Measurements from ENCODE around the gene DYRK3.

DNA sequence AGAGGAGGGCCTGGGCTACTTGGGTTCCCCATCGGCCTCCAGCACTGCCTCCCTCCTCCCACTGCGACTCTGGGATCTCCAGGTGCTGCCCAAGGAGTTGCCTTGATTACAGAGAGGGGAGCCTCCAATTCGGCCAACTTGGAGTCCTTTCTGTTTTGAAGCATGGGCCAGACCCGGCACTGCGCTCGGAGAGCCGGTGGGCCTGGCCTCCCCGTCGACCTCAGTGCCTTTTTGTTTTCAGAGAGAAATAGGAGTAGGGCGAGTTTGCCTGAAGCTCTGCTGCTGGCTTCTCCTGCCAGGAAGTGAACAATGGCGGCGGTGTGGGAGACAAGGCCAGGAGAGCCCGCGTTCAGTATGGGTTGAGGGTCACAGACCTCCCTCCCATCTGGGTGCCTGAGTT, 47.4 kb upstream of the DYRK3 start:
- TF ChIP-seq, protein P1, sequence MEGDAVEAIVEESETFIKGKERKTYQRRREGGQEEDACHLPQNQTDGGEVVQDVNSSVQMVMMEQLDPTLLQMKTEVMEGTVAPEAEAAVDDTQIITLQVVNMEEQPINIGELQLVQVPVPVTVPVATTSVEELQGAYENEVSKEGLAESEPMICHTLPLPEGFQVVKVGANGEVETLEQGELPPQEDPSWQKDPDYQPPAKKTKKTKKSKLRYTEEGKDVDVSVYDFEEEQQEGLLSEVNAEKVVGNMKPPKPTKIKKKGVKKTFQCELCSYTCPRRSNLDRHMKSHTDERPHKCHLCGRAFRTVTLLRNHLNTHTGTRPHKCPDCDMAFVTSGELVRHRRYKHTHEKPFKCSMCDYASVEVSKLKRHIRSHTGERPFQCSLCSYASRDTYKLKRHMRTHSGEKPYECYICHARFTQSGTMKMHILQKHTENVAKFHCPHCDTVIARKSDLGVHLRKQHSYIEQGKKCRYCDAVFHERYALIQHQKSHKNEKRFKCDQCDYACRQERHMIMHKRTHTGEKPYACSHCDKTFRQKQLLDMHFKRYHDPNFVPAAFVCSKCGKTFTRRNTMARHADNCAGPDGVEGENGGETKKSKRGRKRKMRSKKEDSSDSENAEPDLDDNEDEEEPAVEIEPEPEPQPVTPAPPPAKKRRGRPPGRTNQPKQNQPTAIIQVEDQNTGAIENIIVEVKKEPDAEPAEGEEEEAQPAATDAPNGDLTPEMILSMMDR (IDR thresholded peaks at IDR 0.05), result no peak
- TF ChIP-seq EP300 (IDR thresholded peaks at IDR 0.05) (no peak), POLR2A (IDR thresholded peaks at IDR 0.05) (no peak)

All from tibial nerve (tissue), 4 donors.